HepG2 (cell line): ENCODE measurements around the gene ODC1. TPM values are rescaled to one million over a fixed set of nuclear protein-coding genes. Genes with fewer than 3 reads are reported as not detected.

Experiments used
- ATAC-seq: fragments of 200-7000 bp; cut with Tn5 transposase; 3 replicates; pipeline ENCODE4 v1.9.1; 2020; ENCODE audit warnings: mild to moderate bottlenecking, moderate library complexity
- BruUV-seq: library from RNA; stranded (reverse); fragments of 400-500 nt; replicated peaks from 2 replicates; lab custom pipeline; 2021; lab: Mats Ljungman, UMichigan
- CTCF ChIA-PET: fragments of 300-600 bp; formaldehyde crosslinking; extraction: SDS; loops from one replicate; lab custom pipeline; 2021; ENCODE audit warnings: low total read pairs, inconsistent platforms, low intra/inter-chr PET ratio; lab: Yijun Ruan, JAX
- POLR2A ChIA-PET: fragments of 350-600 bp; sonication (Branson Sonifier 250); formaldehyde crosslinking; loops from one replicate; lab custom pipeline; 2020; ENCODE audit warnings: antibody characterized with exemption, inconsistent platforms; lab: Yijun Ruan, JAX
- DNase-seq: peaks from one replicate; pipeline ENCODE4 v3.0.0-alpha.2; 2015; ENCODE audit warnings: low spot score
- FAIRE-seq: peaks from 3 replicates; lab custom pipeline; 2011; peaks lifted over from hg19 to GRCh38; lab: Jason Lieb, UNC
- H2AFZ ChIP-seq: one replicate; pipeline ENCODE4 v1.6.1; 2011; ENCODE audit warnings: low read length, inconsistent platforms
- H3K27ac ChIP-seq: fragments of 300-600 bp; 3 replicates; pipeline ENCODE4 v1.8.0; 2011; ENCODE audit warnings: mixed run types, mild to moderate bottlenecking, mixed read lengths, low read length, inconsistent platforms; ENCODE audit not compliant: insufficient read depth; ENCODE audit errors: extremely low read length
- H3K27me3 ChIP-seq, 2 experiments: fragments of 200-600 bp in 1 of 2; 2 replicates in 1 of 2; 3 replicates in 1 of 2; pipeline versions ENCODE4 v1.6.0 to v1.8.0; 2011; ENCODE audit warnings: low read length in 2 of 2, mild to moderate bottlenecking in 2 of 2, moderate library complexity in 2 of 2, inconsistent platforms in 1 of 2; ENCODE audit not compliant: insufficient read depth in 2 of 2, control insufficient read depth in 1 of 2
- H3K36me3 ChIP-seq, 2 experiments: fragments of 200-600 bp in 1 of 2; replicated peaks in 1 of 2; 2 replicates in 1 of 2; 3 replicates in 1 of 2; pipeline versions ENCODE4 v1.5.1 to v1.8.0; 2011; ENCODE audit warnings: low read length in 2 of 2, inconsistent platforms in 1 of 2; ENCODE audit not compliant: insufficient read depth in 2 of 2, control insufficient read depth in 1 of 2
- H3K4me1 ChIP-seq: 2 replicates; pipeline ENCODE4 v1.5.1; 2012; ENCODE audit warnings: low read length, inconsistent platforms; ENCODE audit not compliant: insufficient read depth
- H3K4me2 ChIP-seq: 2 replicates; pipeline ENCODE4 v1.6.0; 2011; ENCODE audit warnings: low read depth, low read length, inconsistent platforms
- H3K4me3 ChIP-seq, 3 experiments: fragments of 200-600 bp in 1 of 3; sonication (generic), shearing (Covaris generic) in 1 of 3; replicated peaks in 1 of 3; 2 replicates each; pipeline ENCODE4 v1.5.1; 2011 to 2016; ENCODE audit warnings: low read length in 3 of 3, inconsistent platforms in 2 of 3, low read depth in 2 of 3, mild to moderate bottlenecking in 2 of 3, control low read depth in 1 of 3, mixed read lengths in 1 of 3; ENCODE audit not compliant: insufficient read depth in 1 of 3
- H3K79me2 ChIP-seq: one replicate; pipeline ENCODE4 v1.6.1; 2011; ENCODE audit warnings: low read length, inconsistent platforms; ENCODE audit not compliant: insufficient read depth
- H3K9ac ChIP-seq: 2 replicates; pipeline ENCODE4 v1.6.0; 2011; ENCODE audit warnings: mild to moderate bottlenecking, low read depth, low read length, inconsistent platforms; ENCODE audit not compliant: insufficient read depth
- H3K9me3 ChIP-seq: 2 replicates; pipeline ENCODE4 v1.5.1; 2012; ENCODE audit warnings: mild to moderate bottlenecking, low read length
- H4K20me1 ChIP-seq: 2 replicates; pipeline ENCODE4 v1.6.0; 2011; ENCODE audit warnings: inconsistent platforms, mild to moderate bottlenecking, low read length, moderate library complexity; ENCODE audit not compliant: insufficient read depth
- ARID3A ChIP-seq: IDR thresholded peaks from 2 replicates; pipeline ENCODE4 v1.6.1; 2012; ENCODE audit warnings: low read depth, low read length, improper control_type of control experiment
- ASH2L ChIP-seq: fragments of 300-600, 200-600 bp; sonication (generic); IDR thresholded peaks from 2 replicates; pipeline ENCODE4 v1.7.0; 2017; ENCODE audit warnings: low read depth, mild to moderate bottlenecking, moderate library complexity, mixed read lengths, low read length; ENCODE audit not compliant: insufficient read length
- EP300 ChIP-seq, 3 experiments: sonication (generic) in 1 of 3; formaldehyde crosslinking in 1 of 3; IDR thresholded peaks; 2 replicates each; pipeline versions ENCODE4 v1.5.1 to v1.6.1; 2011 to 2020; ENCODE audit warnings: low read depth in 2 of 3, low read length in 2 of 3, borderline replicate concordance in 1 of 3, improper control_type of control experiment in 1 of 3, mild to moderate bottlenecking in 1 of 3, missing genetic modification reagents in 1 of 3, moderate library complexity in 1 of 3
- FOXJ3 ChIP-seq: sonication (generic); formaldehyde crosslinking; IDR thresholded peaks from 2 replicates; pipeline ENCODE4 v1.4.0; 2020; ENCODE audit warnings: missing genetic modification reagents, mild to moderate bottlenecking, borderline replicate concordance
- GZF1 ChIP-seq: sonication (generic); formaldehyde crosslinking; IDR thresholded peaks from 2 replicates; pipeline ENCODE4 v1.5.1; 2020; ENCODE audit warnings: mild to moderate bottlenecking, missing genetic modification reagents
- LBX2 ChIP-seq: sonication (generic); formaldehyde crosslinking; IDR thresholded peaks from 2 replicates; pipeline ENCODE4 v1.5.0; 2020; ENCODE audit warnings: missing genetic modification reagents, mild to moderate bottlenecking, borderline replicate concordance
- MAX ChIP-seq: IDR thresholded peaks from 2 replicates; pipeline ENCODE4 v1.6.1; 2012; ENCODE audit warnings: inconsistent platforms
- MAZ ChIP-seq, 2 experiments: sonication (generic) in 1 of 2; formaldehyde crosslinking in 1 of 2; IDR thresholded peaks; 2 replicates each; pipeline versions ENCODE4 v1.5.0 to v1.6.1; 2012 to 2020; ENCODE audit warnings: low read depth in 2 of 2, mild to moderate bottlenecking in 2 of 2, borderline replicate concordance in 1 of 2, improper control_type of control experiment in 1 of 2, low read length in 1 of 2, missing genetic modification reagents in 1 of 2, moderate library complexity in 1 of 2
- RARA ChIP-seq: IDR thresholded peaks from 2 replicates; pipeline ENCODE4 v1.6.1; 2016; ENCODE audit warnings: missing genetic modification reagents, missing compliant biosample characterization
- SCMH1 ChIP-seq: sonication (generic); formaldehyde crosslinking; IDR thresholded peaks from 2 replicates; pipeline ENCODE4 v1.9.0; 2021; ENCODE audit warnings: missing genetic modification reagents, mild to moderate bottlenecking, borderline replicate concordance
- TCF7 ChIP-seq: sonication (generic); IDR thresholded peaks from 2 replicates; pipeline ENCODE4 v1.6.1; 2016; ENCODE audit warnings: antibody characterized with exemption, low read depth
- ZBTB3 ChIP-seq: sonication (generic); formaldehyde crosslinking; IDR thresholded peaks from 2 replicates; pipeline ENCODE4 v1.4.0; 2020; ENCODE audit warnings: low read depth, mild to moderate bottlenecking, moderate library complexity, missing genetic modification reagents, borderline replicate concordance
- ZBTB49 ChIP-seq: sonication (generic); formaldehyde crosslinking; IDR thresholded peaks from 2 replicates; pipeline ENCODE4 v1.4.0; 2020; ENCODE audit warnings: missing genetic modification reagents, borderline replicate concordance
- ZFP37 ChIP-seq: sonication (generic); formaldehyde crosslinking; IDR thresholded peaks from 2 replicates; pipeline ENCODE4 v1.4.0; 2020; ENCODE audit warnings: missing genetic modification reagents, borderline replicate concordance
- ZMYM4 ChIP-seq: sonication (generic); formaldehyde crosslinking; IDR thresholded peaks from 2 replicates; pipeline ENCODE4 v1.8.1; 2023; ENCODE audit warnings: mild to moderate bottlenecking, missing genetic modification reagents
- ZNF788 ChIP-seq: sonication (generic); formaldehyde crosslinking; IDR thresholded peaks from 2 replicates; pipeline ENCODE4 v1.5.0; 2020; ENCODE audit warnings: mild to moderate bottlenecking, missing genetic modification reagents, borderline replicate concordance
- ZSCAN29 ChIP-seq: sonication (generic); formaldehyde crosslinking; conservative IDR thresholded peaks from 2 replicates; pipeline ENCODE4 v1.4.0; 2020; ENCODE audit warnings: mild to moderate bottlenecking, missing genetic modification reagents
- WGBS: methylation state at CpG from one replicate; pipeline ENCODE4 v1.1.6; 2017; ENCODE audit warnings: low lambda C conversion rate; 5-methylcytosine and 5-hydroxymethylcytosine counted together
- in situ Hi-C: cut with HindIII; loops from 2 replicates; pipeline ENCODE4 v1.10.0; 2017; ENCODE audit warnings: low pct_unique_long_range_greater_than_20kb; ENCODE audit not compliant: extremely low pct_ligation_motif_present
- intact Hi-C: fragments of 100-400 bp; cut with micrococcal nuclease; formaldehyde crosslinking; loops from one replicate; pipeline ENCODE4 v1.10.0; 2022; ENCODE audit not compliant: unreplicated experiment
- polyA plus RNA-seq, 8 experiments: library from polyadenylated mRNA; depleted of rRNA in 3 of 8; stranded (reverse) in 7 of 8; unstranded in 1 of 8; fragments of >200 nt; fragmentation: Illumina TruSeq in 4 of 8; extraction: Trizol in 4 of 8; gene quantifications; 2 replicates each; pipeline versions ENCODE4 v1.2.1 to v1.2.3, GENCODE V29; 2011 to 2016; ENCODE audit warnings: low read depth in 4 of 8, missing spikeins in 1 of 8, mixed read lengths in 1 of 8; ENCODE audit not compliant: insufficient read depth in 1 of 8
- total RNA-seq, 5 experiments: library from RNA; depleted of rRNA; stranded (reverse); fragments of >200 nt; fragmentation: Illumina TruSeq; extraction: Trizol; gene quantifications; 2 replicates each; pipeline ENCODE4 v1.2.3, GENCODE V29; 2016; ENCODE audit warnings: low read depth in 1 of 5

The ODC1 gene
- total and polyA plus RNA-seq, 2 of the 13 experiments (the other 11 are each of a cell fraction or from before 2014, with no cell fraction given): 142 to 371 TPM

GRCh38 chr2:10487081-10487740 lies 39.1 kb upstream of the ODC1 start:
- peak overlapping the region; percentile 43 for H3K4me2 ChIP-seq
- intact Hi-C loops (loop anchor here (5.0 kb wide), 1 partner anchor 35 kb away; no protein-coding TSS in a partner anchor), in situ Hi-C loops (no loop called here)
- no peak overlapping the region for H3K27ac ChIP-seq
- ChIA-PET POLR2A (interaction anchor here (0.6 to 0.7 kb wide), 2 partner anchors 38 to 40 kb away, joined by 3 read pairs; no protein-coding TSS in a partner anchor), CTCF (no interaction called here)
- peaks cover 4 to 44% of the 10 kb centered on the region in 2 experiments; a peak in 4 of 5 replicates for H3K27me3 ChIP-seq
- peaks cover 46% of the 10 kb centered on the region for H3K4me1 ChIP-seq
- H3K4me3 ChIP-seq: no peak overlapping the region
- WGBS: 9% methylated on average over 14 of the region's 14 CpGs
- DNase-seq (peak; percentile 89), FAIRE-seq (peak; percentile 58), ATAC-seq (peak; percentile 78)
- 0 out of 2 replicates have a peak, but pooled peaks cover 4% of the 10 kb centered on the region for H3K9me3 ChIP-seq
- no peaks in the 10 kb centered on the region for H4K20me1 ChIP-seq
- no peak overlapping the region for H3K9ac ChIP-seq
- no TSS peak for BruUV-seq
- H2AFZ ChIP-seq: no peak overlapping the region
- no peaks in the 10 kb centered on the region for H3K79me2 ChIP-seq
- H3K36me3 ChIP-seq: no peaks in the 10 kb centered on the region
- peak; percentile 33 to 89; a peak in 2 of 4 replicates for TF ChIP-seq EP300 (IDR thresholded peaks at IDR 0.05; ENCODE audit: low read depth in 2 of 2, low read length in 2 of 2)
- peak; percentile 82 for TF ChIP-seq EP300 (CRISPR knock-in tag; IDR thresholded peaks at IDR 0.05; ENCODE audit: borderline replicate concordance)
- 0 out of 2 replicates have a peak, but pooled peaks have one; percentile 65 for TF ChIP-seq MAX
- TF ChIP-seq ZNF788: peak; percentile 72; the same call in 1 of the 2 replicates
- TF ChIP-seq ARID3A: peak; percentile 51; the same call in 1 of the 2 replicates
- peak; percentile 96 for TF ChIP-seq RARA (CRISPR knock-in tag)
- no peak for TF ChIP-seq ZSCAN29
- TF ChIP-seq ASH2L: peak; percentile 36
- no peak for TF ChIP-seq LBX2 (CRISPR knock-in tag)
- peak; percentile 89; the same call in 1 of the 2 replicates for TF ChIP-seq FOXJ3 (CRISPR knock-in tag)
- no peak for TF ChIP-seq SCMH1 (CRISPR knock-in tag)
- peak; percentile 91; the same call in 1 of the 2 replicates for TF ChIP-seq ZFP37 (CRISPR knock-in tag)
- TF ChIP-seq ZBTB3 (CRISPR knock-in tag): no peak
- TF ChIP-seq TCF7: peak; percentile 67
- TF ChIP-seq MAZ (IDR thresholded peaks at IDR 0.05; ENCODE audit: borderline replicate concordance, low read depth, low read length): no peak
- TF ChIP-seq MAZ (CRISPR knock-in tag; IDR thresholded peaks at IDR 0.05; ENCODE audit: low read depth): peak; percentile 85
- no peak for TF ChIP-seq GZF1 (CRISPR knock-in tag)
- TF ChIP-seq ZMYM4 (CRISPR knock-in tag): peak; percentile 25; the same call in 1 of the 2 replicates
- no peak for TF ChIP-seq ZBTB49
